ENCODE measurements around the gene IFNLR1.

IFNLR1 gene

GRCh38 chr1:24147194-24147593 lies 39.9 kb downstream of the IFNLR1 start:
- DNase-seq, result no peak

- DNase-seq, result no peak
Measured at GRCh38 chr1:24142546-24143534, 44.2 kb downstream of the IFNLR1 start, which contains the start of gene IL22RA1. Gene IL22RA1 (minus strand): TSS chr1:24143140. CDS start chr1:24143082, 58 bp downstream.

DNA sequence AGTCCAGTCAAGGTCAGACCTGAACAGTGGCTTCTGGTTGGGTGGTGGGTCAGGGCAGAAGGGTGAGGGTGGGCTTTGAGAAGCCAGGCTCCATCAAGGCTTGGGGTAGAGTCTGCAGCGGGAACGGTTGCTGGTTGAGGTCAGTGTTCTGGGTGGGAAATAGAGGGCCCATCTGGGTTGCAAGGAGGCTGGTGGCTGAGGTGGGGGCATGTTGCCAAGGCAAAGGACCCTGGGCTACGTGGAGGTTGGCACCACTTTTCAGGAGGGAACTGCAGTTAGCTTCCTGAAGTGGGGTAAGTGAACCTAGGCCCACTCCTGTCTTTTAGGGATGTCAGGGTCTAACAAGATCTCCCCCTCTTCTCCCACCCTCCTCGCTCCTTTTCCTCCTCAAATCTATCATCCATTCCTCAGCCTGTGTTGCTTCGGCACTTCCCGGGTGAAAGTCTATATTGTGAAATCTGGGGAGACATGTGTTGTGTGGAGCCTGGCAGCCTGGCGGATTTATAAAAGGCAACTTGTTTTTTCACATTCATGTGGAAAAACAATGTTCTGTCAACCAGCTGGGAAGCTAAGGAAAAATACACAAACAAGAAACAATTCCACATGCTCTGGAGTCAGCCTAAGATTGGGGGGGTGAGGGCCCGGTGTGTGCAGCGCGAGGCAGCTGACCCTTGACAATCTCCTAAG lies 45.6 kb downstream of the IFNLR1 start:
- DNase-seq, result no peak

DNA sequence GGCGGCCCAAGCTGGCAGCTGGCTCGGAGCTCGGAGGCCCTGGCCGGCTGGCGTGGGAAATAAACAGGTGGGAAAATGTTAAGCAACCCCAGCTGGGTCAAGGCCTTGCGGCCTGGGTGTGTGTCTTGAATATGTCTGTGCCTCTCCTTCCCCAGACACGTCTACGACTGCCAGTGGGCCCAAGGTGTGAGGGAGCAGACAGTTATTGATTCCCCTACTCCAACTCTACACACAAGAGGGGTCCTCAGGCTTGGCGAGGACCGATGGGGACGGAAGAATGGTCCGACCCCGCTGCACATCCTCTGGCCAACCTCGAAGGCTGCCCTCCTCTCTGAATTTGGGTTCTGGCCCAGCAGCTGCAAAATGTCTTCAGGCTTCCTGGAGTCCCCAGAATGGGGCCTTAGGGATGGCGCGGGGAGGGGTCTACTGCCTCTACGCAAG lies 46.3 kb downstream of the IFNLR1 start:
- no peak for DNase-seq

DNA sequence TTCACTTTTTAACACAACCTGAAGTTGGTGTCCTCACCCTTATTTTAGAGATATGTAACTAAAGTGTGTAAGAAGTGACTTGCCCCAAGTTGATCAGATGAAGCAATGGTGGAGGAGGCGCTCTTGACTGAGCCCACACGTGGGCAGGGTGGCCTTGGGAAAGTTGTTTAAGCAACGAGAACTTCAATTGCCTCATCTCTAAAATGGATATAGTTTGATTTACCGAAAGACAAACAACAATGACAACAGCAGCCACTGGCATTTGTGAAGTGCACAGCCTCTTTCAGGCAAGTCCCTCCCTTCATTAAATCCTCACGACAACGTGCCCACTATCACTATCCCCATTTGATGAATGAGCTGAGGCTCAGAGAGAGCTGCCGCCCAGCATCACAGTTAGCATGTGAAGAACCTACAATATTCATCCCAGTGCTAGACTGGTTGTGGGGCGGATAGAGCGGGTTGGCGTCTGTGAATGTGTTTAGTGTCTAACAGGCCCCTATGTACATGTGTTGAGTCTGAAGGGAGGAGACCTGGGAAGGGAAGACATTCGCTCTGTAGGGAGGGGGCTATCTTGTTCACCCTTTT lies 47.2 kb downstream of the IFNLR1 start:
- DNase-seq, result peak; percentile 47 to 55 (median 48)

DNA sequence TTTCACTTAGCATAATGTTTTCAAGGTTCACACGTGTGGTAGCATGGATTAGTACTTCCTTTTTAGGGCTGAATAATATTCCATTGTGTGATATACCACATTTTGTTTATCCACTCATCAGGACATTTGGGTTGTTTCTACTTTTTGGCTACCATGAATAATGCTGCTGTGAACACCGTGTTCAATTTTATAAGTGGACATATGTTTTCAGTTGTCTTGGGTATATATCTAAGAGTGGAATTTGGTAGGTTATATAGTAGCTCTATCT lies 47.9 kb downstream of the IFNLR1 start:
- DNase-seq, result no peak

DNA sequence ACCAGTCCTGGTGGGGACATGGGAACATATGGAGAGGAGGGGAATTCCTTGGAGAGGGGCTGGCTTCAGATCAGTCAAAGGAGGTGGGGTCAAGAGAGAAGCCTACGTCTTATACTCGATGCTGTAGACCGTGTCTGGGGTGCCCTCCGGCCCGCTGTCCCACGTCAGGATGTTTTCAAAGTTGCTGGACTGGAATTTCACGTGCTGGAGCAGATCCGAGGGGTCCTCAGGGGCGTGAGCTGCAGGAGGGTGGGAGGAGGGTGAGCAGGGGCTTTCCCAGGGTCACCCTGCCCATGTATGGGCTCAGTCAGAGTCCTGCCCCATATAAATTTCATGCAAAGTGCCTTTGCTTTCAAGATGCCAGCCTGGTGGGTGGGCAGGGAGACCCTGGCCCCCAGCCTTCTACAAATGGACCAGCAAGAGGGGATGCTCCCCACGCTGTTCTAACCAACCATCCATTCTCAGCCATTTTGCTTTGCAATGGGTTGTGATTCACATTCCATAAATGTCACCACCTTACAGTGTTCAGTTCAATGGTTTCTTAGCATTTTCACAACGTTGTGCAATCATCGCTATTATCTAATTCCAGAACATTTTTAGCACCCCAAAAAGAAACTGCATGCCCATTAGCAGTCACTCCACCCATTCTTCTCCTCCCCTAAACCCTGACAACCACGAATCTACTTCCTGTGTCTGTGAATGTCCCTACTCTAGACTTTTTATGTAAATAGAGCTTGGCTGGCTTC lies 48.4 kb downstream of the IFNLR1 start:
- peak in 2 of 3 donors; percentile 15 to 31 for DNase-seq

DNA sequence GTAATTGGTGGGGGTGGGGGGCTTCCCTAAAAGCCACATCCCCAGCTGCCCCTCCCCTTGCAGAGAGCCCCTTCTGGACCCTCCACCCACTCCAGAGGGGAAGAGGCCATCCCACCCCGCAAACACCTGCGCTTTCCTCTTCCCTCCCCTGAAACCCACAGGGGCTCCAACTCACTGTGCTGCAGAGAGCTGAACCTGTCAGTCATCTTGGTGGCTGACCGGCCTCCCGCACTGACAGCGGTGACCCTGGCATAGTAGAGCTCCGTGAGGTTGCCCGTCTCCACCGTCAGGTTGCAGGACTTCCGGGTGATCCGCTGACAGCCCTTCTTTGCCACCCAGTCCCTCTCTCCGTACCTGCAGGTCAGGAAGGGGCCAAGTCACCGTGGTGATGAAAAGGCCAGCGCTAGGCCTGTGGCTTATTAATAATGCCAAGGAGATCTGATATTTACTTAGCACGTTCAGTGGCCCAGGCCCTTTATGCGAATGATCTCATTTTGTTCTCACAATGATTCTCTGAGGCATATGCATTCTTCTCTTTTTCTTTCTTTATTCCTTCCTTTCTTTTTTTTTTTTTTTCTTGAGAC lies 50.0 kb downstream of the IFNLR1 start:
- no peak for DNase-seq

- DNase-seq, result no peak
Measured at GRCh38 chr1:24134376-24134775, 52.7 kb downstream of the IFNLR1 start.

GRCh38 chr1:24133819-24134218 lies 53.3 kb downstream of the IFNLR1 start:
- DNase-seq, result no peak

DNA sequence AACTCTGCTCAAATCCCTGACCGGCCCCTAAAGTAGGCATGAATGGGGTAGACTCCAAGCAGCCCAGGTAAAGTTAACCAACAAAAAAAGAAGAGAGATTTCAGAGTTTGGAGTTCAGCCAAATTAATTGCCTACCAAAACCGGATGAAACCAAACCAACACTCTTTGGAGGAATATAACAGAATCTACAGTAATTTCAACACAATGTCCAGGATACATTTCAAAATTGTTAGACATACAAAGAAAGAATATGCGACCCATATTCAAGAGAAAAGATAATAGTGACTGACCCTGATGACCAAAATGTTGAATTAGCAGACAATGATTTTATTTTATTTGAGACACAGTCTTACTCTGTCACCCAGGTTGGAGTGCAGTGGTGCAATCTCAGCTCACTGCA lies 56.7 kb downstream of the IFNLR1 start:
- DNase-seq, result no peak

- DNase-seq, result no peak
Measured at GRCh38 chr1:24127801-24128363, 59.2 kb downstream of the IFNLR1 start.

DNA sequence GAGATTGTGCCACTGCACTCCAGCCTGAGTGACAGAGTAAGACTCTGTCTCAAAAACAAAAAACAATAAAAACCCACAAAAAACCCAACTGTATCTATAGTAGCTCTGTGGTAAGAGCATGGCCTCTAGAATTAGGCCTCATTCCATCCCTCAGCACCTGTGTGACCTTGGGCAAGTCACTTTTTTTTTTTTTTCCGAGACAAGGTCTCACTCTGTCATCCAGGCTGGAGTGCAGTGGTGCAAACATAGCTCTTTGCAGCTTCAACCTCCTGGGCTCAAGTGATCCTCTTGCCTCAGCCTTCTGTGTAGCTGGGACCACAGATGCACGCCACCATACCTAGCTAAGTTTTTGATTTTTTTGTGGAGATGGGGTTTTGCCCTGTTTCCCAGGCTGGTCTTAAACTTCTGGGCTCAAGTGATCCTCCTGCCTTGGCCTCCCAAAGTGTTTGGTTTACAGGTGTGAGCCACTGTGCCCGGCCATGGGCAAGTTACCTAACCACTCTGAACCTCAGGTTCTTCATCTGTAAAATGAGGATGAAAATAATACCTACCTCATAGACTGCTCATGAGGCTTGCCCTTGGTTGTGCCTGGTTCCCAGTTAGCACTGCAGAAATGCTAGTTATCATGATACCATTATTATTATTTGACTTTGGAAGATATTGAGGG lies 59.8 kb downstream of the IFNLR1 start:
- DNase-seq, result no peak

- no peak for DNase-seq
Measured at GRCh38 chr1:24126672-24127023, 60.4 kb downstream of the IFNLR1 start.

DNA sequence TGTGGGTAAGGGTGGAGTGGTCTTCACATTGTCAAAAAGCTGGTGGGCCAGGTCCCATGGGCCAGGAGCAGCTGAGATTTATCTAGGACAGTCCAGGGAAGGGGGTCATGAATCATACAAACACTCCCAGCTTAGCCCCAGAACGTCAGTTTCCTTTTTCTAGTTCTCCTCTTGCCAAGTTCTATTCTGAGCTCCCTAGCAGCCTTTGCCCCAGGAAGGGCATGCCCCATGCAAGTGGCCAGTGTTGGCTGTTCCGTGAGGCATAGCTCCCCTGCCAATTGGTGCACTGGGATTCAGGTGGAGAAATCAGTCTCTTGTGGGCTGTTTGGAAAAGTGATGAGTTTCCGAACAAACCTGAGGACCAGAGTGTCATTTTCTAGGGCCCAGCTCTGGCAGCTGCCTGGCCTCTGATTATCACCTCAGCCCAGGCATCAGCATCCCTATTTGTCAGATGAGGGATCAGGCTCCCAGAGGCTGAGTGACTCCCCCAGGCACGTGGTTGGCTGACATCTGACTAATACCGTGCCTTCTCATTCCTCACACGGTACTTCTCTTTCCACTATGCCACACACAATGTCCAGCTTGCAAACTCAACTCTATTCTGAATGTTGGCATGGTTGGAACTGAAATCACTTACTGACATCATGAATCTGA lies 60.9 kb downstream of the IFNLR1 start:
- DNase-seq, result peak; percentile 85 to 88 (median 86)

DNA sequence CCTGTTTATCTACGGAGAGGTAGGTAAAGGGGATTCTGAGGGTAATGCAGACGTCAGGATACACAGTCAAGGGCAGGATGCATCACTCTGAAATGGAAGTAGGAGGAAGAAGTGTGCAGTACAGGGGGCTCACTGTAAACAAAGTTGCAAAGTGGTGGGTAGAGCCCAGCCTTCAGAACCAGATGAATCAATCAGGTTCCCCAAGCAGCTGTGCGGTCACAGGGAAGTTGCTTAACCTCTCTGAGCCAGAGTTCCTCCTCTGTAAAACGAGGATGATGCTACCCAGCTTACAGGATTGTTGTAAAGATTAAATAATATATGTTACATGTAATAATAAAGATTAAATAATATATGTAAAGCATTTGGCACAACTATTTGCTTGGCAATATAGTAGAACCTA lies 61.6 kb downstream of the IFNLR1 start:
- DNase-seq, result peak; percentile 74 to 85 (median 78)

- DNase-seq, result no peak
Measured at GRCh38 chr1:24124980-24125379, 62.1 kb downstream of the IFNLR1 start.

GRCh38 chr1:24123611-24124010 lies 63.5 kb downstream of the IFNLR1 start:
- DNase-seq, result no peak

- no peak for DNase-seq
Measured at GRCh38 chr1:24122776-24123175, 64.3 kb downstream of the IFNLR1 start.

GRCh38 chr1:24121406-24121805 lies 65.7 kb downstream of the IFNLR1 start:
- no peak for DNase-seq

DNA sequence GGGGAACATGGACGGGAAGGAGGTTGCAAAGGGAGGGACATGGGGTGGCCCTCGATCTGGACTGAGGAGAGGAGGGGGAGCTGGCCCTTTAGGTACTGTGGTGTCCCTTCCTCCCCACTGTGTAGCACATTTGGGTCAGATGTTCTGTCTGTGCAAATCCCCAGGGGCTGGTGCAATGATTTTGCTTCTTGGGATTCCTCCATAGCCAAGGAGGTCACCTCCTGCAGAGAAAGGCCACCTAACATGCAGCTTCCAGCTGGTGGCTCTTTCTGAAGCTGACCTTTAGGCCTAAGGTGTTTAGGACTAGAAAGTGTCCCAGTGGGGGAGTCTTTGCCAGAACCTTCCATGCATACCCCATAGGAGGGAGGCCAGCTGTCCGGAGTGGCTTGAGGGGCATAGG lies 66.1 kb downstream of the IFNLR1 start:
- no peak for DNase-seq
